ENCODE data around the gene STRN4. TPM values are rescaled to one million over a fixed set of nuclear protein-coding genes. Genes with fewer than 3 reads are reported as not detected.

STRN4 gene
- total RNA-seq: 10 to 100 TPM; 49.0 to 69.8 (median 54.7) TPM
- polyA plus RNA-seq: 39.3 TPM
- long read RNA-seq, donor 1, transcript STRN4-202 (18 exons, 3,628 nt): major isoform, 38 of 110 reads
- long read RNA-seq, donor 1, transcript STRN4-201 (18 exons, 3,210 nt): minor isoform, 26 of 110 reads
- long read RNA-seq, donor 1, partial matches to known transcripts: 33 of 110 reads
- long read RNA-seq, donor 1, other reads (novel, unspliced or antisense): 11 of 110 reads
- long read RNA-seq, donor 2, transcript STRN4-202 (18 exons, 3,628 nt): major isoform, 46 of 97 reads
- long read RNA-seq, donor 2, transcript STRN4-201 (18 exons, 3,210 nt): minor isoform, 19 of 97 reads
- long read RNA-seq, donor 2, partial matches to known transcripts: 20 of 97 reads
- long read RNA-seq, donor 2, other reads (novel, unspliced or antisense): 10 of 97 reads
- long read RNA-seq, donor 3, transcript STRN4-201 (18 exons, 3,210 nt): minor isoform, 6 of 77 reads
- long read RNA-seq, donor 3, transcript STRN4-202 (18 exons, 3,628 nt): major isoform, 11 of 77 reads
- long read RNA-seq, donor 3, partial matches to known transcripts: 54 of 77 reads
- long read RNA-seq, donor 3, other reads (novel, unspliced or antisense): 5 of 77 reads
- long read RNA-seq, donor 4, transcript STRN4-202 (18 exons, 3,628 nt): major isoform, 46 of 106 reads
- long read RNA-seq, donor 4, transcript STRN4-201 (18 exons, 3,210 nt): minor isoform, 27 of 106 reads
- long read RNA-seq, donor 4, partial matches to known transcripts: 14 of 106 reads
- long read RNA-seq, donor 4, other reads (novel, unspliced or antisense): 16 of 106 reads

- Histone ChIP-seq H3K9me3 (ENCODE audit: control insufficient read depth, low read length) (no peaks in the 10 kb centered on the region), H3K27me3 (ENCODE audit: control insufficient read depth, insufficient read depth) (no peaks in the 10 kb centered on the region), H3K27ac (ENCODE audit: low read length) (peak within 1 kb of the TSS; percentile 77), H3K4me1 (ENCODE audit: control insufficient read depth, insufficient read depth, low read length) (peaks cover 3% of the 10 kb centered on the region), H3K4me3 (ENCODE audit: low read length) (peak within 1 kb of the TSS; percentile 97)
- peak; percentile 72 to 79 for ATAC-seq
- intact Hi-C loops (cut with DNase I): no loop called here
- WGBS: 1% methylated on average over 61 of the region's 74 CpGs
- peak; percentile 55 to 87 (median 85) for DNase-seq
Measured at GRCh38 chr19:46746281-46747057, at the start of gene STRN4. Gene STRN4 (minus strand): TSS chr19:46746450. CDS start chr19:46746430, 20 bp downstream.

- Histone ChIP-seq H3K4me1 (ENCODE audit: control insufficient read depth, insufficient read depth, low read length) (no peaks in the 10 kb centered on the region), H3K9me3 (ENCODE audit: control insufficient read depth, low read length) (no peaks in the 10 kb centered on the region), H3K27ac (ENCODE audit: low read length) (no peak overlapping the region), H3K27me3 (ENCODE audit: control insufficient read depth, insufficient read depth) (no peaks in the 10 kb centered on the region), H3K4me3 (ENCODE audit: low read length) (no peak overlapping the region)
- intact Hi-C loops (cut with DNase I): no loop called here
- ATAC-seq: no peak
- 48% methylated on average over 5 of the region's 5 CpGs for WGBS
- DNase-seq: no peak
Measured at GRCh38 chr19:46791944-46792343, 45.7 kb upstream of the STRN4 start.

GRCh38 chr19:46789371-46789770, 43.1 kb upstream of the STRN4 start:
- ATAC-seq: no peak
- Histone ChIP-seq H3K27me3 (ENCODE audit: control insufficient read depth, insufficient read depth) (no peaks in the 10 kb centered on the region), H3K4me3 (ENCODE audit: low read length) (no peak overlapping the region), H3K9me3 (ENCODE audit: control insufficient read depth, low read length) (no peaks in the 10 kb centered on the region), H3K27ac (ENCODE audit: low read length) (no peak overlapping the region), H3K4me1 (ENCODE audit: control insufficient read depth, insufficient read depth, low read length) (peaks cover 15% of the 10 kb centered on the region)
- WGBS: 92% methylated on average over 8 of the region's 8 CpGs
- intact Hi-C loops (cut with DNase I): no loop called here
- DNase-seq: no peak

GRCh38 chr19:46788968-46789338, 42.7 kb upstream of the STRN4 start:
- Histone ChIP-seq H3K4me1 (ENCODE audit: control insufficient read depth, insufficient read depth, low read length) (peaks cover 19% of the 10 kb centered on the region), H3K4me3 (ENCODE audit: low read length) (no peak overlapping the region), H3K27me3 (ENCODE audit: control insufficient read depth, insufficient read depth) (no peaks in the 10 kb centered on the region), H3K27ac (ENCODE audit: low read length) (no peak overlapping the region), H3K9me3 (ENCODE audit: control insufficient read depth, low read length) (no peaks in the 10 kb centered on the region)
- DNase-seq (no peak), ATAC-seq (no peak)
- WGBS: 66% methylated on average over 9 of the region's 9 CpGs
- intact Hi-C loops (cut with DNase I): no loop called here

DNA sequence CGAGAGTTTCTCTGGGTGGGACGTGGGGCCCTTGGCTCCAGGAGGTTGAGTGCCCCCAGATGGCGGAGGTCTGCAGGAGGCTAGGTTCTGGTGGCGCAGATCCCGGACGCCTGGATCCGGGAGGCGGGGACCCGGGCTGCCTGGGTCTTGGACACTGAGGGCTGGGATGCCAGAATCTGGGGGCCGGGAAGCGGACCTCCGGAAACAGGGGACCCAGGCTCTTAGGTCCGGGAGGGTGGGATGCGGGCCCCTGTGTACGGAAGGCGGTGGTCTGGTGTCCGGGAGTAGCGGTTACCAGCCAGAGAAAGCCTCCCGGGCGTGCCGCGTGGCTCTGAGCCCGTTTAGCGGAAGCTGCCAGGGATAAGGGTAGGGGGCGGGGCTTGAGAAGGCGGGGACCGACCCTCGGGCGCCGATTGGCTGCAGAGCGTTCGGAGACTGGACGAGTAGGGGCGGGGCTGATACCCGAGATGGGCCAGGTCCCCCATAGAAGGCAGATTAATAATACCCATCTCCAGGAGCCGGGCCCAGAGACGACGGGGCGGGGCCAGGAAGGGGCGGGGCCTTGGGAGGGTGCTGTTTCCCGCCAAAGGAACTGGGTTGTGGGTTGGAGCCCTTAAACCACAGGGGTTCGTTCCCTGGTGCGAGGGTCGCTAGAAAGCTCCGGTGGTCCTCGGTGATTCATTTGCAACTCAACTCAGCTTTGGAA, 42.2 kb upstream of the STRN4 start, which contains the start of gene SLC1A5:
SLC1A5 (minus strand) TSS at position 333 of the 706 bp plus-strand sequence. CDS start 629 bp downstream, outside the sequence.
- H3K4me3 ChIP-seq (ENCODE audit: low read length): peak within 1 kb of the TSS; percentile 54
- ATAC-seq: peak; percentile 93 to 94
- peak; percentile 98 to 99 (median 98) for DNase-seq
- no peaks in the 10 kb centered on the region for H3K9me3 ChIP-seq (ENCODE audit: control insufficient read depth, low read length)
- peaks cover 19% of the 10 kb centered on the region for H3K4me1 ChIP-seq (ENCODE audit: control insufficient read depth, insufficient read depth, low read length)
- WGBS: under 1% methylated on average over 46 of the region's 46 CpGs
- H3K27ac ChIP-seq (ENCODE audit: low read length): peak within 1 kb of the TSS; percentile 93
- intact Hi-C loops (cut with DNase I): no loop called here
- H3K27me3 ChIP-seq (ENCODE audit: control insufficient read depth, insufficient read depth): no peaks in the 10 kb centered on the region

- ATAC-seq (peak; percentile 57 to 66), DNase-seq (peak; percentile 81 to 88 (median 85))
- no peaks in the 10 kb centered on the region for H3K9me3 ChIP-seq (ENCODE audit: control insufficient read depth, low read length)
- WGBS: under 1% methylated on average over 80 of the region's 80 CpGs
- H3K27me3 ChIP-seq (ENCODE audit: control insufficient read depth, insufficient read depth): no peaks in the 10 kb centered on the region
- peak overlapping the region; percentile 54 for H3K4me3 ChIP-seq (ENCODE audit: low read length)
- H3K27ac ChIP-seq (ENCODE audit: low read length): peak overlapping the region; percentile 93
- peaks cover 19% of the 10 kb centered on the region for H3K4me1 ChIP-seq (ENCODE audit: control insufficient read depth, insufficient read depth, low read length)
- intact Hi-C loops (cut with DNase I): no loop called here
Measured at GRCh38 chr19:46787331-46788261, 41.3 kb upstream of the STRN4 start.

DNA sequence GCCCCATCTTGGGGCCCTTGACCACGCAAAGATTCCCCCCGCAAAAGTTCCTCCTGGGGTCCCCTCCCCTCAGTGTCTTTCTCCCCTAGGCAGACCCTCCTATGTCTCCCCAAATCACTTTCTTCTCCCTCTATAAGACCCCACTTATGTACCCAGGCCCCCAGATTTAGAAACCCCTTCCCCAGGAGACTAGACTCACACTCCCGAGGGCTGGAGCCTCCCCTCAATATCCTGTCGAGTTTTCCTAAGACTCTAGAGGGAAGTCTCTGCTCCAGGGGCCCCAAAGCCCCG, 40.7 kb upstream of the STRN4 start:
- no peaks in the 10 kb centered on the region for H3K9me3 ChIP-seq (ENCODE audit: control insufficient read depth, low read length)
- no peak for ATAC-seq
- WGBS: 13% methylated on average over 5 of the region's 5 CpGs
- peaks cover 19% of the 10 kb centered on the region for H3K4me1 ChIP-seq (ENCODE audit: control insufficient read depth, insufficient read depth, low read length)
- intact Hi-C loops (cut with DNase I): no loop called here
- peak overlapping the region; percentile 54 for H3K4me3 ChIP-seq (ENCODE audit: low read length)
- peak overlapping the region; percentile 93 for H3K27ac ChIP-seq (ENCODE audit: low read length)
- DNase-seq: no peak
- no peaks in the 10 kb centered on the region for H3K27me3 ChIP-seq (ENCODE audit: control insufficient read depth, insufficient read depth)

GRCh38 chr19:46786236-46787039, 40.2 kb upstream of the STRN4 start:
- Histone ChIP-seq H3K27me3 (ENCODE audit: control insufficient read depth, insufficient read depth) (no peaks in the 10 kb centered on the region), H3K4me3 (ENCODE audit: low read length) (peak overlapping the region; percentile 54), H3K4me1 (ENCODE audit: control insufficient read depth, insufficient read depth, low read length) (peaks cover 19% of the 10 kb centered on the region), H3K27ac (ENCODE audit: low read length) (peak overlapping the region; percentile 93), H3K9me3 (ENCODE audit: control insufficient read depth, low read length) (no peaks in the 10 kb centered on the region)
- 12% methylated on average over 20 of the region's 20 CpGs for WGBS
- ATAC-seq: peak; percentile 60 to 77
- peak; percentile 84 to 91 (median 87) for DNase-seq
- intact Hi-C loops (cut with DNase I): no loop called here

DNA sequence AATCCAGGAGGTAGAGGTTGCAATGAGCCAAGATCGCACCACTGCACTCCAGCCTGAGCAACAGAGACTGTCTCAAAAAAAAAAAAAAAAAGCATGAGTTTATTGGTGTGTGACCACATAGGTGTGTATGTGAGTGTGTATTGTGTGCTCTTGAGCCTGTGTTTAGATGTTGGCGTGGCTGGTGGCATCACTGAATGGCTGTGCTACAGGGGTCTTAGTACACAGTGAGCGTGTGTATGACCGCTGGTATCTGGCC, 39.7 kb upstream of the STRN4 start:
- peak overlapping the region; percentile 54 for H3K4me3 ChIP-seq (ENCODE audit: low read length)
- intact Hi-C loops (cut with DNase I): no loop called here
- DNase-seq (no peak), ATAC-seq (no peak)
- WGBS: 52% methylated on average over 4 of the region's 4 CpGs
- H3K9me3 ChIP-seq (ENCODE audit: control insufficient read depth, low read length): no peaks in the 10 kb centered on the region
- peak overlapping the region; percentile 93 for H3K27ac ChIP-seq (ENCODE audit: low read length)
- no peaks in the 10 kb centered on the region for H3K27me3 ChIP-seq (ENCODE audit: control insufficient read depth, insufficient read depth)
- peaks cover 19% of the 10 kb centered on the region for H3K4me1 ChIP-seq (ENCODE audit: control insufficient read depth, insufficient read depth, low read length)

Measured in right cardiac atrium (tissue), 5 donors.